Islet precursor cell (in vitro differentiated cells): ENCODE measurements around the gene SPDEF.

ENCODE experiments used
- DNase-seq: peaks from one replicate; pipeline ENCODE4 v3.0.0-alpha.2; 2018

The SPDEF gene

DNA sequence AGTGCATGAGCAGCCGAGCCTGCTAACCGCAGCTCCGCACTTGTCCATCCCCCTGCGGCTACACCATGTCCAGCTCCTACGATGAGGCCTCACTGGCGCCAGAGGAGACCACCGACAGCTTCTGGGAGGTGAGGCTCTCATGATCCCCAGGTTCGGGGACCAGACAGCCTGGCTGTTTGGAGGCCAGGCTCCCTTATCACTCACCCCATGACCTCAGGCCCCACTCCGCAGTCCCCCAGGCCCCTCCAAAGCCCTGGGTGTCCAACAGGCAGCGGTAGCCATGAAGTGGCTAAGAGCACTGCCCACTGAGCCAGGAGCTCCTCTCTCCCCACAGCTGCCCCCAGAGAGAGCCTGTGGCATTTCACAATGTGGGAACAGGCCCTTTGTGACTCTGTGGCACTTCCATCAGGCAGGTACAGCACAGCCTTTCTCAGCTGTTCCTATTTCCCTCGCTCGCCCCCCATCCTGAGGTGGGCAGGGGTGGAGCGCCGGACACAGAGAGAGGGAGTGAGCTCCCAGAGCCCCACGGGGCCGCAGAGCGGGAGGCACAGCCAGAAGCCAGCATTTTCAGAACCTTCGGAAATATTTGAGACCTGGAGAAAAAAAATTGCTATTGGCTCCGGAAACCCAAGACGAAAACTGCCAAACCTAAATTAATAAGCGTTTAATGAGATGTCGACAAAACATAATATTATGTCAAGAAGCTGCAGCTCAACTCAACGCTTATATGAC lies 29.7 kb downstream of the SPDEF start:
- DNase-seq: no peak

DNA sequence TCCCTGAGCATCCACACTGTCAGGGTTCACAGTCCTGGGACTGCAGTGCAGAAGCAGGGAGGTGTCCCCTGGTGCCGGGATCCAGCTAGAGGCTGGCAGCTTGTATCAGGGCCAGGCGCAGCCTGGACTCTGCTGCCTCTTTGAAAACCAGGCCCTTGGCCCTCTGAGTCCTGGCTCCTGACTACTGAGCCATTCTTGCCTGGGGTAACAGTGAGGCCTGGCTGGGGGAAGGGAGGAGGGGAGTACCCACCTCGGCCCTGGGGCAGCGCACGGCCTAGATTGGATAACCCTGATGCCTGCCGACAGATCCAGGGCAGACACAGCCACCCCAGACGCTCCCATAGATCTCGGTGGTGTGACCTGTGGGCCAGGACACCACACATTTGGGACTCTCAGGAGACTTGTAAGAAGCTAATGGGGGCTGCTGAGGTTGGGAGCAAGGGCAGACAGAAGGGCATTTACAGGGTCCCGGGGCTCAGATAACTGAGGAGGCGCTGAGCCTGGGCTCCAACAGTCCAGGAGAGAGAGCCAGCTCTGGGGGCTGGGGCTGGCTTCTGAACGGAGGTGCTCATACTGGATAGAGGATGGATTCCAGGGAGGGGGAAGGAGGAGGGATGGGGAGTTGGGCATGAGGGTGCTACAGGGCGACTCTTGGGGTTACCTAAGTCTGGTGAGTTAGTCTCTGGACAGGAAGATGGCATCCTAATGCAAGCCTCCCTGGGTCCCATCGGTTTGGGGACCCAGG lies 30.5 kb downstream of the SPDEF start:
- DNase-seq: no peak

- DNase-seq: no peak
Measured at GRCh38 chr6:34524971-34525370, 31.2 kb downstream of the SPDEF start.

- no peak for DNase-seq
Measured at GRCh38 chr6:34524499-34524898, 31.6 kb downstream of the SPDEF start.

DNA sequence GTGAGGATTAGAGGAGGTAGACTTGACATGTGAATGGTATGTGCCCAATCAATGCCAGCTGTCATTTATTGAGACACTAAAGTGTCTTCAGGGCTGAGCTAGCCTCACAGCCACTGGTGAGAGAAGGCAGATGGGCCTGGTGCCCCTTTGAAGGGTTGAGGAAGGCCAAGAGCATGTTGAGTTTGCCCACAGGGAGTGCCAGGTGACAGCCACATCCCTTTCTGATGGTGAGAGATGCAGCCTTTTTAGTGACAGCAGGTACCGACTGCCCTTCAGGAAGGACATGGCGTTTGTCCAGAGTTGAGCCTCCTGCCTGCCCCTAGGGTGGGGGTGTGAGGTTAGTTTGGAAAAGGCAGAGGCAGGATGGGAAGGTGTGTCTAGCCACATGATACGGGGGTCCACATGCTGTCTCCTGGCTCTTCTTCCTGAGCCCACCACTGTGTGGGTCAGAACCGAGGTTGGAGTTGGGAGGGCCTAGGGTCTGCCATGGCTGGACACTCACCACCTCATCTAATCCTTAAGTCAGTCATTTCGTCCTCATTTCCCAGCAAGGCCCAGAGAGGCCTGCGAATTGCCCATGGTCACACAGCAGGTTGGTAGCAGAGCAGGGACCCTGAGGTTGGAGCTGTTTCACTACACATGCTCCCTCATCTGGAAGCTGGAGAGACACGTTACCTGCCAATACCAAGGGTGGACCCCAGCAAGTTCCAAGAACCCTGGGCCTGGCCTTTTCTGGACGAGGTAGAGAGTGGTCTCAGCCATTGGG lies 32.5 kb downstream of the SPDEF start:
- DNase-seq: no peak

DNA sequence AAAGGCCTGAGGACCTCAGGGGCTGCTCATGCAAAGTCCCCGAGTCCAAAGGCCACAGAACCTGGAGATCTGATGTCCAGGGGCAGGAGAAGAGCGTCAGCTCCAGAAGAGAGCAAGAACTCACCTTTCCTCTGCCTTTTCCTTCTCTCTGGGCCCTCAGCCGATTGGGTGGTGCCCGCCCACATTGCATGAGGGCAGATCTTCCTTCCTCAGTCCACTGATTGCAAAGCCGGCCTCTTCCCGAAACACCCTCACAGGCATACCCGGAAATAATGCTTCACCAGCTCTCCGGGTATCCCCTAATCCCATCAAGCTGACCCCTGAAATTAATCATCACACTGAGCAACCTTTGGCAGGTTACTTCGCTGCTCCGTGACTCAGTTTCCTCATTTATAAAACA lies 33.4 kb downstream of the SPDEF start:
- no peak for DNase-seq

- DNase-seq: no peak
Measured at GRCh38 chr6:34521463-34522285, 34.5 kb downstream of the SPDEF start.

DNA sequence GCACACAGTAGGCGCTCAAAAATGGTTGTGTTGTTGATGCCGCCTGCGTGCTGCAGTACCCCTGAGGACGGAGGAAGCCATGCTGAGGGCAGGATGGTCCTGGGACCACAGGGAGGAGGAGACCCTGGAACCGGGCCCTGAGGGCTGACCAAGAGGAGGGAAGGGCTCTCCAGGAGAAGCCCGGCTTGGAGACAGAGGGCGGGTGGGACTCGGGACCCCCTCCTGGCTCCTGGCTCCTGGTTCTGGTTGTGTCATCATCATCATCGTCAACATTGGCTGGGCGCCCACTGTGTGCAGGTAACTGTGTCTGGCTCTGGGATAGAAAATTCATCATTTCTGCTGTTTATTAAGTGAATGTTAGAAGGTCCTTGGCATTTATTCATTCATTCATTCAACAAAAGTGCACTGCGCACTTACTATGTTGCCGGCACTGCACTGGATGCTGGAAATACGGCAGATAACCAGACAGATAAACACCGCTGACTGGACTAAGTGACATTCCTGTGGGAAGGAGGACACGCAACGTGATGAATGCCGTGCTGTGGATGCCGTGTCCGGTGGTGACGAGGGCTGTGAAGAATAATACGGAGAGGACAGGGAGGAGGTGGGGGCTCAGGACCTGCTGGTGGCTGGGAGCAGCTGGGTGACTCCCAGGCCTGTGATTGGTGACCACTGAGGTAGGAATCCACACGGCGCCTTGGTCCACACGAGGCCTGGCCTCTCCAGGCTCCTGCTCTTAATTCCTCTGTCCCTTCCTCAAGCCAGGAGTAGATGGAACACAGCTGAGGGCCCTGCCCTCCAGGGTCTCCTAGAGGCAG lies 35.3 kb downstream of the SPDEF start:
- DNase-seq: no peak

GRCh38 chr6:34519971-34520644 lies 36.0 kb downstream of the SPDEF start:
- no peak for DNase-seq

DNA sequence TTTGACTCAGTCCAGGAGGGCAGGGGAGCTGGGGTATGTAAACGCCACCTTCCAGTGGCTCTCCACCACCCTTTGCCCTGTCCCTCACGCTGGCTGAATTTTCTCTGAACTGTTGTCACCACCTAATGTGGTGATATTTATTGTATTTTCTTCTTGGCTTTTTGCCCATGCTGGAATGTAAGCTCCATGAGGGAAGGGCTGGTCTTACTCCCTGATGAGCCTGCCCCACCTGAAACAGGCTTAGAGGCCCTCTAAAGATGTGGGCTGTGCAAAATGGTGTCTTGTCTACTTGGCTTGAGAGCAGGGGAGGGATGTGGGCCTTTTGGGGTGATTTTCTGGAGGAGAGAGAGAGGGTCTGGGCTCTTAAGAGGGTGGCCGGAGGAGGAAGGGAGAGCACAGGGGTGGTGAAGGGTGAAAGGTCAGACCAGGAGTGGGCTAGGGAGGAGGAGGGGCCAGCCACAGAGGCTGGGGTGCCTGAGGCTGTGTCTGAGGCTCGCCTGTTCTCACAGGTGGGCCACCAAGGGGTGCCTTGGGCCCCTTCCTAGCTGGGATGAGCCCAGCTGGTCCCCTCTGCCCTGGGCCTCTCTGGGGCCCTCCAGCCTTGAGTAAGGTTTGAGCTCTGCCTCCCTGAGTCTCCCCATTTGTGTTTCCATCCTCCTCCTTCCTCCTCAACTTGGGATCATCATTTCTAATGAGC lies 37.3 kb downstream of the SPDEF start:
- no peak for DNase-seq

DNA sequence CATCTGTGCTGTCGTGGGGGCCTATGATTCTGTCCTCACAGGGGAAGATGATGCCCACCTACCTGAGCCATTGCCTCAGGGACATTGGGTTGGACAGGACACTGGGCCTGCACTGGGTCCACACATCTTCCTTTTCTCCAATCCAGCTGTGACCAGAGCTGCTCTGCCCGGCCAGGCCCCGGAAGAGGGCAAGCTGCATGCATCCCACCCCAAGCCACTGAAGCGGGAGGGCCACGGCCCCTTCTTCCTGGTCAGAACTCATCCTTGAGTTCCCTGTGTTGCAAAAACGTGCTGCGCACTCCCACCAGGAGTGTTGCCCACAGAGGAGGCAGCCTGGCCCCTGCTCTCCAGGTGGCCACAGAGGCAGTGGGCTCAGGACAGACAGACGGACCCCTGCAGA lies 38.2 kb downstream of the SPDEF start:
- no peak for DNase-seq

GRCh38 chr6:34517461-34517881 lies 38.7 kb downstream of the SPDEF start:
- DNase-seq: no peak

DNA sequence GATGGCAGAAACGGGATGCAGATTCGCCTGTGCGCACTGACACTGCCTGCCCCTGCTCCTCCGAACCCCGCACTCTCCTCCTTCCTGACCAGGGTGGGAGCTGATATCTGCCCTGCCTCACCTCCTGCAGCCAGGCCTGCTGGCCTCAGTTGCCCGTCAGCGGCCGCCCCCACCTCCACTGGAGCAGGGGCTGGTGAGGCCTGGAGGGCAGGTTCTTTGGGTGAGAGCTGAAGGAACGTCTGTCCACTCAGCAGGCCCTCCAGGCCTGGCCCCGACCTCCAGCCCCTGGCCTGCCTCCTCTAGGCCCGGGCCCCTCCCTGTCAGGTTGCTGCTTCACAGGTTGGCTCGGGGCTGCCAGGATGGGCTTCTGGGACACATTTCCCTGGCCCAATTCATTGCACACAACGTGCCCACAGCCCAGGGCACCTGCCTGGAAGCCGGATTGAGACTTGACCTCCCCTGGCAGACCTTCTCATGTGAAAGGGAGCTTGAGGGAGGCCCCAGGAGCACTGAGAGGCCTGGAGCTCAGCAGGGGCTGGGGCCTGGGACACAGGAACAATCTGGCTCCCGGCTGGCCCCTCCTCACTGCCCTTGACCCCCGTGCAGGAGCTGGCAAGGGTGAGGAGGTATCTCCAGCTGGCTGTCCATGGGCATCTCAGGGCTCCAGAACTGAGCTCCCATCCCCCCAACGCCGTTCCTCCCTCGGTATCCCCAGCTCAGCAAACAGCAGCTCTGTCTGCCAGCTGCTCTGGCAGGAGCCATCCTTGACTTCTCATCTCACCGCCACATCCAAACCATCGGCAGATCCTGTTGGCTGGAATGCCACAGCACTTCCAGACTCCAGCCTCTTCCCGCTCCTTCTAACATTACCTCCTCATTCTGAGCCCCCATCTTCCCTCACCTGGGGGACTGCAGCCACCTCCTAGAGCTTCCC lies 39.5 kb downstream of the SPDEF start:
- no peak for DNase-seq

DNA sequence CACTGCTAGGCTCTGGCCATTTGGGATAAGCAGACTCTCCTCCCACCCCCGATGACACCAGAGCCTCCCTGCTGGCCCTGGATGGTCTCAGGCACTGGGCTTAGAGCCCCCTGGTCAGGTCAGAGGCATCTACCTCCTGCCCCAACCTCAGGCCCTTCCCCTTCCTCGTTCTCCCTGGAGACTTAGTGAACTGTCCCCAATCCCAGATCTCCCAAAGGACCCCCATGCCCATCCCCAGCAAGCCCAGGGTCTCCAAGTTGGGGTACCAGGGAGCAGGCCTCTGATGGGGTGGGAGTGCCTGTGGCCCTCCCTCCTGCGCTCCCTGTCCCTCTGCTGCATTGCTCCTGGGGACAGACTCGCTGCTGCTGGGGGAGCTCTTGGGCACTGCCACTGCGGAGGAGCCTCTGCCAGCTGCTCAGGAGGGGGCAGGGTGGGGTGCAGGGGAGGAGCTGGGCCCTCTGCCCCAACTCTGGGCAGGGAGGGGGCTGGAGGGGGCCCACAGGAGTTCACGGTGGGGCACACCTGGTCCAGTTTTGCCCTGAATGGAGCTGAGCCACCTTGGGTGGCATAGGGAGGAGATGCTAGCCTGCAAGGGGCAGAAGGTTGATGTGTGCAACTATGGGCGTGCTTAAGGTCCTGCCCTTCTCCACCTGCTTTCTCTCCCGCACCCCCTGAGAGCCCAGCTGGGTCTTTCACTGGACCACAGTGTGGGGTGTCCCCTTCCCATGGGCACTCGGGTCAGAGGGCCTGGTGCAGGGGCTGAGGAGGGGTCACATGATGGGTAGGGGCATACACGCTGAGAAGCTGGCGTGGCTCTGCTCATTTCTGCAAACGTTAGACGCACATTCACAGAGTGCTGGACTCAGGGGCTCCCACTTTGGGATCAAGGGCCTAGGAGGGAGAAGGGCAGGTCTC lies 40.4 kb downstream of the SPDEF start:
- no peak for DNase-seq

- peak; percentile 91 for DNase-seq
Measured at GRCh38 chr6:34514593-34515472, 41.3 kb downstream of the SPDEF start.

- DNase-seq: no peak
Measured at GRCh38 chr6:34514112-34514511, 42.0 kb downstream of the SPDEF start.

DNA sequence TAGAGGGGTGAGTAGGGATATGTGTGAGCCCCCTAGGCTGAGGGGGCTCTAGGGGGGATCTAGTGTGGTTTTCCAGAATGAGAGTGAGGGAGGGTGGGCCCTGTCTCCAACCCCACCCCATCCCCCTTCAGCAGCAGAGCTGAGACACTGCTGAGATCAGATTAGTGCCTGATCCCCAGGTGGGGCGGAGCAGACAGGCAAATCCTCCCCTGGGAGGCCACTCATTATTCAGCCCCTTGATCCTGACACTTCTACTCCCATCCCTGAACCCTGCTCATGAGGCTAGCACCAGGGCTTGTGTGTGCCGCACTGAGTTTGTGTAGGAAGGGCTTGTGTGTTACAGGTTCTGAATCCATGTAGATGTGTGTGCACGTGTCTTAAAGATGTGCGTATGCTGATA lies 42.5 kb downstream of the SPDEF start:
- no peak for DNase-seq
